H9 (cell line): Measurements from ENCODE around the gene CRYGN. TPM values are rescaled to one million over a fixed set of nuclear protein-coding genes. Genes with fewer than 3 reads are reported as not detected.

Source experiments
- DNase-seq: peaks from one replicate; pipeline ENCODE4 v3.0.0-alpha.2; 2017
- H2AFZ ChIP-seq: one replicate; pipeline ENCODE4 v1.6.1; 2013; ENCODE audit warnings: mild to moderate bottlenecking, low read length, control low read depth, moderate library complexity
- H2AK5ac ChIP-seq: 2 replicates; pipeline ENCODE4 v1.6.1; 2013; ENCODE audit warnings: low read length, control low read depth, mixed read lengths; ENCODE audit not compliant: insufficient read length
- H2BK120ac ChIP-seq: one replicate; pipeline ENCODE4 v1.6.1; 2013; ENCODE audit warnings: low read depth, mild to moderate bottlenecking, low read length, control low read depth, inconsistent platforms; ENCODE audit not compliant: poor library complexity, severe bottlenecking
- H2BK12ac ChIP-seq: 2 replicates; pipeline ENCODE4 v1.6.1; 2013; ENCODE audit warnings: low read length, control low read depth, mixed read lengths, low read depth; ENCODE audit not compliant: insufficient read length
- H2BK15ac ChIP-seq: 2 replicates; pipeline ENCODE4 v1.6.1; 2013; ENCODE audit warnings: low read depth, low read length, control low read depth
- H2BK20ac ChIP-seq: one replicate; pipeline ENCODE4 v1.6.1; 2013; ENCODE audit warnings: low read depth, mild to moderate bottlenecking, low read length, control low read depth, inconsistent platforms; ENCODE audit not compliant: poor library complexity, severe bottlenecking
- H2BK5ac ChIP-seq: 2 replicates; pipeline ENCODE4 v1.6.1; 2013; ENCODE audit warnings: low read length, control low read depth, mixed read lengths; ENCODE audit not compliant: insufficient read length
- H3K14ac ChIP-seq: 2 replicates; pipeline ENCODE4 v1.6.1; 2013; ENCODE audit warnings: low read length, control low read depth; ENCODE audit not compliant: insufficient read depth
- H3K18ac ChIP-seq: 2 replicates; pipeline ENCODE4 v1.6.1; 2013; ENCODE audit warnings: low read depth, mild to moderate bottlenecking, mixed read lengths, low read length, control low read depth; ENCODE audit not compliant: insufficient read length
- H3K23ac ChIP-seq: 2 replicates; pipeline ENCODE4 v1.6.1; 2013; ENCODE audit warnings: low read length, control low read depth, mixed read lengths, low read depth; ENCODE audit not compliant: insufficient read length
- H3K23me2 ChIP-seq: 2 replicates; pipeline ENCODE4 v1.6.1; 2013; ENCODE audit warnings: low read depth, mild to moderate bottlenecking, mixed read lengths, low read length, control low read depth; ENCODE audit not compliant: insufficient read length, poor library complexity, severe bottlenecking
- H3K27ac ChIP-seq: 2 replicates; pipeline ENCODE4 v1.5.1; 2013; ENCODE audit warnings: low read length, control low read depth, mixed read lengths, low read depth; ENCODE audit not compliant: insufficient read length
- H3K27me3 ChIP-seq: 2 replicates; pipeline ENCODE4 v1.6.1; 2013; ENCODE audit warnings: low read length, control low read depth, inconsistent platforms; ENCODE audit not compliant: insufficient read depth
- H3K4ac ChIP-seq: 2 replicates; pipeline ENCODE4 v1.6.1; 2013; ENCODE audit warnings: low read depth, mild to moderate bottlenecking, control low read depth, inconsistent platforms, low read length, moderate library complexity
- H3K4me1 ChIP-seq: 2 replicates; pipeline ENCODE4 v1.6.1; 2013; ENCODE audit warnings: low read length, control low read depth, inconsistent platforms; ENCODE audit not compliant: insufficient read depth
- H3K4me2 ChIP-seq: 2 replicates; pipeline ENCODE4 v1.6.1; 2013; ENCODE audit warnings: low read length, control low read depth, mixed read lengths; ENCODE audit not compliant: insufficient read length, insufficient read depth
- H3K56ac ChIP-seq: 2 replicates; pipeline ENCODE4 v1.6.1; 2013; ENCODE audit warnings: low read depth, mild to moderate bottlenecking, mixed read lengths, low read length, control low read depth; ENCODE audit not compliant: insufficient read length
- H3K79me1 ChIP-seq: 2 replicates; pipeline ENCODE4 v1.6.1; 2013; ENCODE audit warnings: low read depth, mild to moderate bottlenecking, moderate library complexity, low read length, control low read depth, inconsistent platforms; ENCODE audit not compliant: insufficient read depth, poor library complexity, severe bottlenecking
- H3K79me2 ChIP-seq: 2 replicates; pipeline ENCODE4 v1.6.1; 2013; ENCODE audit warnings: low read length, control low read depth, inconsistent platforms; ENCODE audit not compliant: insufficient read depth
- H3K9ac ChIP-seq: 2 replicates; pipeline ENCODE4 v1.6.1; 2013; ENCODE audit warnings: low read length, control low read depth, mixed read lengths; ENCODE audit not compliant: insufficient read length; ENCODE audit errors: extremely low read depth
- H3K9me3 ChIP-seq: one replicate; pipeline ENCODE4 v1.6.1; 2013; ENCODE audit warnings: low read depth, low read length, inconsistent platforms; ENCODE audit not compliant: control insufficient read depth
- H3T11ph ChIP-seq: one replicate; pipeline ENCODE4 v1.6.1; 2013; ENCODE audit warnings: mild to moderate bottlenecking, low read length, control low read depth, inconsistent platforms
- H4K20me1 ChIP-seq: one replicate; pipeline ENCODE4 v1.6.1; 2013; ENCODE audit not compliant: control insufficient read depth, insufficient read length, insufficient read depth
- H4K5ac ChIP-seq: 2 replicates; pipeline ENCODE4 v1.6.1; 2013; ENCODE audit warnings: low read depth, mild to moderate bottlenecking, mixed read lengths, low read length, control low read depth; ENCODE audit not compliant: insufficient read length
- H4K8ac ChIP-seq: replicated peaks from 2 replicates; pipeline ENCODE4 v1.6.1; 2013; ENCODE audit warnings: low read length, control low read depth, mixed read lengths, low read depth; ENCODE audit not compliant: insufficient read length
- H4K91ac ChIP-seq: 2 replicates; pipeline ENCODE4 v1.6.1; 2013; ENCODE audit warnings: low read depth, mild to moderate bottlenecking, moderate library complexity, mixed read lengths, low read length, control low read depth; ENCODE audit not compliant: insufficient read length
- H3K27ac Mint-ChIP-seq, 3 experiments: 2 replicates in 2 of 3; 3 replicates in 1 of 3; pipeline ENCODE4 v1.8.0; 2020 to 2021; ENCODE audit warnings: mixed read lengths in 3 of 3, mild to moderate bottlenecking in 1 of 3, moderate library complexity in 1 of 3
- H3K27me3 Mint-ChIP-seq: 2 replicates; pipeline ENCODE4 v1.8.0; 2021; ENCODE audit warnings: low read depth, mild to moderate bottlenecking, moderate library complexity, mixed read lengths
- H3K36me3 Mint-ChIP-seq, 3 experiments: 2 replicates in 2 of 3; 3 replicates in 1 of 3; pipeline ENCODE4 v1.8.0; 2020 to 2021; ENCODE audit warnings: low read depth in 3 of 3, mixed read lengths in 3 of 3; ENCODE audit not compliant: insufficient read depth in 1 of 3
- H3K4me1 Mint-ChIP-seq, 2 experiments: 2 replicates each; pipeline ENCODE4 v1.8.0; 2020; ENCODE audit warnings: mixed read lengths in 2 of 2
- H3K4me3 Mint-ChIP-seq, 2 experiments: 2 replicates in 1 of 2; 3 replicates in 1 of 2; pipeline ENCODE4 v1.8.0; 2020 to 2021; ENCODE audit warnings: mild to moderate bottlenecking in 2 of 2, mixed read lengths in 2 of 2, moderate library complexity in 1 of 2
- H3K9me3 Mint-ChIP-seq, 2 experiments: 2 replicates in 1 of 2; 3 replicates in 1 of 2; pipeline ENCODE4 v1.8.0; 2020; ENCODE audit warnings: mild to moderate bottlenecking in 2 of 2, mixed read lengths in 2 of 2, moderate library complexity in 1 of 2
- WGBS: extraction: QIAGEN DNeasy Blood & Tissue Kit; methylation state at CpG from one replicate; pipeline ENCODE4 v1.1.7; 2013; ENCODE audit warnings: missing lambda C conversion rate, low lambda C conversion rate, mixed read lengths; ENCODE audit not compliant: insufficient read length; ENCODE audit errors: extremely low coverage; 5-methylcytosine and 5-hydroxymethylcytosine counted together
- total RNA-seq: library from RNA; stranded (reverse); gene quantifications from 2 replicates; pipeline ENCODE4 v1.2.1, GENCODE V29; 2021
- TF ChIP-seq, protein P1 (sequence below): fragments of 200-600 bp; sonication (generic); conservative IDR thresholded peaks from 3 replicates; pipeline ENCODE4 v1.8.0; 2021; ENCODE audit warnings: antibody characterized with exemption, mild to moderate bottlenecking

Gene CRYGN
- total RNA-seq, 1 experiment from 2014 or later: 1.8 TPM

DNA sequence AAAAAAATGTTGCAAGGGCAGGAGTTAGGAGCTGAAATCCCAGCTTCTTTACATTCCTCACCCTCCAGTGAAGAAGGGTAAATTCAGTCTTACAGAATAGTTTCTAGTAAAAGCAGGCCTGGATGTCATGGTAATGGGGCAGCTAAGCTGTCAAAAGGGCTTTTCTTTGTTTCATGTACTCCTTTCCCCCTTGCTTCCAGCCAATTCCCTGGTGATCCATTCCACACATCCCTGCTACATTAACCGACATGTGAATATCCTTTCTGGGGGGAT lies 43.7 kb upstream of the CRYGN start:
- H3K4me3 Mint-ChIP-seq: no peak overlapping the region
- H2BK20ac ChIP-seq: no peak overlapping the region
- no peak overlapping the region for H3K18ac ChIP-seq
- H2BK5ac ChIP-seq: no peak overlapping the region
- no peaks in the 10 kb centered on the region for H3K9me3 ChIP-seq
- peak overlapping the region in 1 of 3 experiments; percentile 78; a peak in 3 of 7 replicates for H3K27ac Mint-ChIP-seq
- H3K36me3 Mint-ChIP-seq: peaks cover 28 to 74% (median 71%) of the 10 kb centered on the region in 3 experiments; a peak in 6 of 7 replicates
- H3K4me1 Mint-ChIP-seq: peaks cover 9 to 18% of the 10 kb centered on the region in 2 experiments
- no peak overlapping the region for H3K23ac ChIP-seq
- H4K20me1 ChIP-seq: no peaks in the 10 kb centered on the region
- TF ChIP-seq, protein P1, sequence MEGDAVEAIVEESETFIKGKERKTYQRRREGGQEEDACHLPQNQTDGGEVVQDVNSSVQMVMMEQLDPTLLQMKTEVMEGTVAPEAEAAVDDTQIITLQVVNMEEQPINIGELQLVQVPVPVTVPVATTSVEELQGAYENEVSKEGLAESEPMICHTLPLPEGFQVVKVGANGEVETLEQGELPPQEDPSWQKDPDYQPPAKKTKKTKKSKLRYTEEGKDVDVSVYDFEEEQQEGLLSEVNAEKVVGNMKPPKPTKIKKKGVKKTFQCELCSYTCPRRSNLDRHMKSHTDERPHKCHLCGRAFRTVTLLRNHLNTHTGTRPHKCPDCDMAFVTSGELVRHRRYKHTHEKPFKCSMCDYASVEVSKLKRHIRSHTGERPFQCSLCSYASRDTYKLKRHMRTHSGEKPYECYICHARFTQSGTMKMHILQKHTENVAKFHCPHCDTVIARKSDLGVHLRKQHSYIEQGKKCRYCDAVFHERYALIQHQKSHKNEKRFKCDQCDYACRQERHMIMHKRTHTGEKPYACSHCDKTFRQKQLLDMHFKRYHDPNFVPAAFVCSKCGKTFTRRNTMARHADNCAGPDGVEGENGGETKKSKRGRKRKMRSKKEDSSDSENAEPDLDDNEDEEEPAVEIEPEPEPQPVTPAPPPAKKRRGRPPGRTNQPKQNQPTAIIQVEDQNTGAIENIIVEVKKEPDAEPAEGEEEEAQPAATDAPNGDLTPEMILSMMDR: no peak
- no peak overlapping the region for H2AFZ ChIP-seq
- no CpG with 5 or more reads among the region's 1 CpG for WGBS
- peaks cover 7% of the 10 kb centered on the region; the same call in 1 of the 2 replicates for H3K79me2 ChIP-seq
- H3K27me3 ChIP-seq: no peaks in the 10 kb centered on the region
- no peaks in the 10 kb centered on the region for H3K23me2 ChIP-seq
- no peak overlapping the region for H3K14ac ChIP-seq
- no peak overlapping the region for H2BK15ac ChIP-seq
- no peaks in the 10 kb centered on the region for H3K27me3 Mint-ChIP-seq
- H3K4me2 ChIP-seq: no peak overlapping the region
- H3K4me1 ChIP-seq: no peaks in the 10 kb centered on the region
- H3T11ph ChIP-seq: no peak overlapping the region
- no peak overlapping the region for H3K56ac ChIP-seq
- H4K91ac ChIP-seq: no peak overlapping the region
- no peak for DNase-seq
- H2BK120ac ChIP-seq: no peak overlapping the region
- H3K27ac ChIP-seq: no peak overlapping the region
- H3K4ac ChIP-seq: no peak overlapping the region
- H4K5ac ChIP-seq: no peak overlapping the region
- no peak overlapping the region for H4K8ac ChIP-seq
- no peak overlapping the region for H3K9ac ChIP-seq
- no peaks in the 10 kb centered on the region for H3K9me3 Mint-ChIP-seq
- no peak overlapping the region for H2AK5ac ChIP-seq
- no peak overlapping the region for H2BK12ac ChIP-seq
- peaks cover 2% of the 10 kb centered on the region for H3K79me1 ChIP-seq
